NOMO-1 treated with DMSO at 0.1 percent for 48 hours (cell line): ENCODE measurements around the gene VPS29.
"Not testable (repeated sequence)": the region's sequence is repeated elsewhere in the genome, so short reads cannot be mapped to it uniquely, and the experiment has no call there.

Experiments
- DNase-seq: peaks from one replicate; lab custom pipeline; 2025; ENCODE audit not compliant: unreplicated experiment; lab: John Stamatoyannopoulos, UW

VPS29 gene

GRCh38 chr12:110528277-110528839 is 26.4 kb upstream of the VPS29 start:
- no peak for DNase-seq

- not testable (repeated sequence) for DNase-seq
These were observed 19.2 kb upstream of the VPS29 start for GRCh38 chr12:110520876-110521712.

GRCh38 chr12:110518014-110518413 is 16.1 kb upstream of the VPS29 start:
- DNase-seq: not testable (repeated sequence)

- no peak for DNase-seq
These were observed 15.1 kb upstream of the VPS29 start for GRCh38 chr12:110516995-110517394.

GRCh38 chr12:110514363-110514762 is 12.5 kb upstream of the VPS29 start:
- DNase-seq: no peak

- DNase-seq: no peak
These were observed 11.9 kb upstream of the VPS29 start for GRCh38 chr12:110513842-110514241.

GRCh38 chr12:110508071-110508586 is 6.2 kb upstream of the VPS29 start:
- no peak for DNase-seq

GRCh38 chr12:110505332-110505731 is 3.4 kb upstream of the VPS29 start:
- no peak for DNase-seq

GRCh38 chr12:110503432-110503831 is 1.5 kb upstream of the VPS29 start:
- no peak for DNase-seq

GRCh38 chr12:110501399-110501751 is 536 bp downstream of the VPS29 start:
- DNase-seq: peak; percentile 71

- peak; percentile 77 for DNase-seq
These were observed 2.8 kb downstream of the VPS29 start for GRCh38 chr12:110498984-110499706.

GRCh38 chr12:110475426-110475825 is 26.5 kb downstream of the VPS29 start:
- DNase-seq: no peak

GRCh38 chr12:110468214-110469048 is 33.5 kb downstream of the VPS29 start, which contains the start of the genes FAM216A and GPN3:
TSS of gene FAM216A (plus strand) at chr12:110468845. CDS start at chr12:110468876, 31 bp downstream.
TSS of gene GPN3 (minus strand) at chr12:110468257. CDS start at chr12:110468203, 54 bp downstream.
- peak; percentile 99 for DNase-seq

GRCh38 chr12:110467847-110468213 is 34.1 kb downstream of the VPS29 start:
- DNase-seq: no peak

- DNase-seq: peak; percentile 34
These were observed 35.1 kb downstream of the VPS29 start for GRCh38 chr12:110466791-110467190.

GRCh38 chr12:110465765-110466164 is 36.1 kb downstream of the VPS29 start:
- not testable (repeated sequence) for DNase-seq

- DNase-seq: no peak
These were observed 36.9 kb downstream of the VPS29 start for GRCh38 chr12:110465024-110465423.

- not testable (repeated sequence) for DNase-seq
These were observed 40.7 kb downstream of the VPS29 start for GRCh38 chr12:110461189-110461588.

GRCh38 chr12:110458756-110459155 is 43.2 kb downstream of the VPS29 start:
- DNase-seq: no peak

- no peak for DNase-seq
These were observed 48.2 kb downstream of the VPS29 start for GRCh38 chr12:110453569-110454296.
